HepG2 (cell line): ENCODE data around the gene RNU11. TPM values are rescaled to one million over a fixed set of nuclear protein-coding genes. Genes with fewer than 3 reads are reported as not detected.

Experiments
- ATF1 ChIP-seq: IDR thresholded peaks from 2 replicates; pipeline ENCODE4 v1.6.1; 2016; ENCODE audit warnings: mild to moderate bottlenecking, control low read depth
- CENPX ChIP-seq: sonication (generic); formaldehyde crosslinking; IDR thresholded peaks from 2 replicates; pipeline ENCODE4 v1.9.0; 2021; ENCODE audit warnings: mild to moderate bottlenecking, missing genetic modification reagents, moderate library complexity
- CREB3 ChIP-seq: sonication (generic); formaldehyde crosslinking; IDR thresholded peaks from 2 replicates; pipeline ENCODE4 v1.5.0; 2020; ENCODE audit warnings: missing genetic modification reagents
- ELF3 ChIP-seq: IDR thresholded peaks from 2 replicates; pipeline ENCODE4 v1.6.1; 2016; ENCODE audit warnings: missing genetic modification reagents, missing compliant biosample characterization
- FOXK1 ChIP-seq: sonication (generic); formaldehyde crosslinking; IDR thresholded peaks from 2 replicates; pipeline ENCODE4 v1.4.0; 2020; ENCODE audit warnings: low read depth, missing genetic modification reagents, borderline replicate concordance
- GTF2F1 ChIP-seq: fragments of 150-350 bp; IDR thresholded peaks from 2 replicates; pipeline ENCODE4 v1.6.1; 2014; ENCODE audit warnings: low read length
- LCORL ChIP-seq, 2 experiments: fragments of 450-650 bp in 1 of 2; sonication (generic) in 1 of 2; formaldehyde crosslinking in 1 of 2; IDR thresholded peaks; 2 replicates each; pipeline versions ENCODE4 v1.5.0 to v1.6.1; 2017 to 2020; ENCODE audit warnings: antibody characterized with exemption in 1 of 2, missing genetic modification reagents in 1 of 2
- MXI1 ChIP-seq: IDR thresholded peaks from 3 replicates; pipeline ENCODE4 v1.6.1; 2012; ENCODE audit warnings: low read depth, low read length, inconsistent platforms, borderline replicate concordance
- PAX8 ChIP-seq: sonication (generic); formaldehyde crosslinking; IDR thresholded peaks from 2 replicates; pipeline ENCODE4 v1.8.0; 2022; ENCODE audit warnings: mild to moderate bottlenecking, missing genetic modification reagents, borderline replicate concordance
- SIN3B ChIP-seq: fragments of 150-350 bp; IDR thresholded peaks from 2 replicates; pipeline ENCODE4 v1.6.1; 2014; ENCODE audit warnings: low read length
- SIX4 ChIP-seq: sonication (generic); formaldehyde crosslinking; IDR thresholded peaks from 2 replicates; pipeline ENCODE4 v1.4.0; 2020; ENCODE audit warnings: missing genetic modification reagents
- THAP9 ChIP-seq: sonication (generic); formaldehyde crosslinking; IDR thresholded peaks from 2 replicates; pipeline ENCODE4; 2020; ENCODE audit warnings: missing genetic modification reagents, mild to moderate bottlenecking, borderline replicate concordance
- ZNF142 ChIP-seq: sonication (generic); formaldehyde crosslinking; IDR thresholded peaks from 2 replicates; pipeline ENCODE4 v1.4.0; 2020; ENCODE audit warnings: missing genetic modification reagents
- ZNF446 ChIP-seq: sonication (generic); formaldehyde crosslinking; IDR thresholded peaks from 2 replicates; pipeline ENCODE4 v1.5.0; 2020; ENCODE audit warnings: mild to moderate bottlenecking, missing genetic modification reagents
- ZNF557 ChIP-seq: sonication (generic); formaldehyde crosslinking; IDR thresholded peaks from 2 replicates; pipeline ENCODE4 v1.4.0; 2020; ENCODE audit warnings: missing genetic modification reagents
- ZNF577 ChIP-seq: sonication (generic); formaldehyde crosslinking; IDR thresholded peaks from 2 replicates; pipeline ENCODE4 v1.4.0; 2020; ENCODE audit warnings: mild to moderate bottlenecking, low read depth, missing genetic modification reagents, borderline replicate concordance
- polyA plus RNA-seq, 8 experiments: library from polyadenylated mRNA; depleted of rRNA in 3 of 8; stranded (reverse) in 7 of 8; unstranded in 1 of 8; fragments of >200 nt; fragmentation: Illumina TruSeq in 4 of 8; extraction: Trizol in 4 of 8; gene quantifications; 2 replicates each; pipeline versions ENCODE4 v1.2.1 to v1.2.3, GENCODE V29; 2011 to 2016; ENCODE audit warnings: low read depth in 4 of 8, missing spikeins in 1 of 8, mixed read lengths in 1 of 8; ENCODE audit not compliant: insufficient read depth in 1 of 8
- total RNA-seq, 5 experiments: library from RNA; depleted of rRNA; stranded (reverse); fragments of >200 nt; fragmentation: Illumina TruSeq; extraction: Trizol; gene quantifications; 2 replicates each; pipeline ENCODE4 v1.2.3, GENCODE V29; 2016; ENCODE audit warnings: low read depth in 1 of 5
- TF ChIP-seq, protein P1 (sequence below): sonication (generic); formaldehyde crosslinking; IDR thresholded peaks from 2 replicates; pipeline ENCODE4 v1.4.0; 2020; ENCODE audit warnings: missing genetic modification reagents

Gene RNU11
- total and polyA plus RNA-seq, 2 of the 13 experiments (the other 11 are each of a cell fraction or from before 2014, with no cell fraction given): not detected

- TF ChIP-seq ZNF142 (CRISPR knock-in tag) (peak; percentile 84), ELF3 (peak; percentile 97), GTF2F1 (no peak), ZNF577 (CRISPR knock-in tag) (no peak), ATF1 (CRISPR knock-in tag) (peak; percentile 58), CENPX (no peak), ZNF446 (CRISPR knock-in tag) (peak; percentile 76; the same call in 1 of the 2 replicates), ZNF557 (CRISPR knock-in tag) (peak; percentile 45; the same call in 1 of the 2 replicates), PAX8 (CRISPR knock-in tag) (0 out of 2 replicates have a peak, but pooled peaks have one; percentile 45), SIX4 (CRISPR knock-in tag) (peak; percentile 28; the same call in 1 of the 2 replicates), FOXK1 (CRISPR knock-in tag) (peak; percentile 84; the same call in 1 of the 2 replicates), CREB3 (CRISPR knock-in tag) (no peak), MXI1 (peak; percentile 95; the same call in 1 of the 3 replicates), LCORL (IDR thresholded peaks at IDR 0.05) (no peak), LCORL (CRISPR knock-in tag; IDR thresholded peaks at IDR 0.05) (no peak), THAP9 (peak; percentile 90), SIN3B (peak; percentile 18; the same call in 1 of the 2 replicates)
- TF ChIP-seq, protein P1, sequence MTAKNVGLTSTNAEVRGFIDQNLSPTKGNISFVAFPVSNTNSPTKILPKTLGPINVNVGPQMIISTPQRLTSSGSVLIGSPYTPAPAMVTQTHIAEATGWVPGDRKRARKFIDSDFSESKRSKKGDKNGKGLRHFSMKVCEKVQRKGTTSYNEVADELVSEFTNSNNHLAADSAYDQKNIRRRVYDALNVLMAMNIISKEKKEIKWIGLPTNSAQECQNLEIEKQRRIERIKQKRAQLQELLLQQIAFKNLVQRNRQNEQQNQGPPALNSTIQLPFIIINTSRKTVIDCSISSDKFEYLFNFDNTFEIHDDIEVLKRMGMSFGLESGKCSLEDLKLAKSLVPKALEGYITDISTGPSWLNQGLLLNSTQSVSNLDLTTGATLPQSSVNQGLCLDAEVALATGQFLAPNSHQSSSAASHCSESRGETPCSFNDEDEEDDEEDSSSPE (CRISPR knock-in tag): peak; percentile 90
Measured at GRCh38 chr1:28642847-28643635, 5.4 kb upstream of the RNU11 start, which contains the start of gene TAF12 (continued).
